Panc1 (cell line): Measurements from ENCODE around the gene EGFLAM. TPM values are rescaled to one million over a fixed set of nuclear protein-coding genes. Genes with fewer than 3 reads are reported as not detected.

Experiments
- ATAC-seq: fragments of 200-7000 bp; cut with Tn5 transposase; 2 replicates; pipeline ENCODE4 v1.9.1; 2020; ENCODE audit warnings: mild to moderate bottlenecking, moderate library complexity
- BruUV-seq: library from RNA; stranded (reverse); fragments of 400-500 nt; replicated peaks from 2 replicates; lab custom pipeline; 2021; lab: Mats Ljungman, UMichigan
- CTCF ChIA-PET: fragments of 300-600 bp; sonication (Branson Sonifier 250); formaldehyde crosslinking; loops from one replicate; lab custom pipeline; 2022; ENCODE audit warnings: antibody characterized with exemption; lab: Charles Lee
- POLR2A ChIA-PET: fragments of 300-600 bp; sonication (Branson Sonifier 250); formaldehyde crosslinking; loops from one replicate; lab custom pipeline; 2022; ENCODE audit warnings: antibody characterized with exemption; lab: Charles Lee
- DNase-seq: peaks from one replicate; pipeline ENCODE4 v3.0.0-alpha.2; 2010; ENCODE audit warnings: low read depth, low spot score
- H3K27ac ChIP-seq: 2 replicates; pipeline ENCODE4 v1.5.1; 2011; ENCODE audit warnings: mild to moderate bottlenecking, low read length, inconsistent platforms
- H3K27me3 ChIP-seq: fragments of 200-500 bp; sonication (Bioruptor generic); 2 replicates; pipeline ENCODE4 v1.6.0; 2014; ENCODE audit warnings: low read length, inconsistent platforms; ENCODE audit not compliant: control insufficient read depth, insufficient read depth
- H3K36me3 ChIP-seq: fragments of 200-500 bp; sonication (Bioruptor generic); 2 replicates; pipeline ENCODE4 v1.5.1; 2014; ENCODE audit warnings: inconsistent platforms, mild to moderate bottlenecking, low read length, moderate library complexity; ENCODE audit not compliant: control insufficient read depth, insufficient read depth
- H3K4me1 ChIP-seq: 2 replicates; pipeline ENCODE4 v1.5.1; 2011; ENCODE audit warnings: inconsistent platforms, mild to moderate bottlenecking, low read length, moderate library complexity; ENCODE audit not compliant: control insufficient read depth, insufficient read depth
- H3K4me3 ChIP-seq, 2 experiments: 2 replicates each; pipeline ENCODE4 v1.5.1; 2011 to 2012; ENCODE audit warnings: low read depth in 2 of 2, low read length in 2 of 2, mild to moderate bottlenecking in 2 of 2, inconsistent platforms in 1 of 2, moderate library complexity in 1 of 2
- H3K9me3 ChIP-seq: fragments of 200-500 bp; sonication (Bioruptor generic); 2 replicates; pipeline ENCODE4 v1.5.1; 2014; ENCODE audit warnings: low read depth, mild to moderate bottlenecking, inconsistent platforms, low read length, moderate library complexity; ENCODE audit not compliant: control insufficient read depth, insufficient read depth
- CTCF ChIP-seq: fragments of 450-650 bp; IDR thresholded peaks from 2 replicates; pipeline ENCODE4 v1.5.1; 2017; ENCODE audit warnings: mild to moderate bottlenecking
- POLR2AphosphoS5 ChIP-seq: IDR thresholded peaks from 2 replicates; pipeline ENCODE4 v1.6.1; 2012; ENCODE audit warnings: mild to moderate bottlenecking, low read depth, low read length, moderate library complexity
- REST ChIP-seq, 2 experiments: IDR thresholded peaks; 2 replicates each; pipeline ENCODE4 v1.6.1; 2011 to 2012; ENCODE audit warnings: low read depth in 2 of 2, control low read depth in 1 of 2, low read length in 1 of 2, mild to moderate bottlenecking in 1 of 2, moderate library complexity in 1 of 2; ENCODE audit not compliant: insufficient read depth in 1 of 2
- SIN3A ChIP-seq: IDR thresholded peaks from 2 replicates; pipeline ENCODE4 v1.6.1; 2012; ENCODE audit warnings: low read depth, mild to moderate bottlenecking, low read length, moderate library complexity, borderline replicate concordance; ENCODE audit not compliant: insufficient read depth
- TCF7L2 ChIP-seq: IDR thresholded peaks from 2 replicates; pipeline ENCODE4 v1.6.1; 2011; ENCODE audit warnings: mild to moderate bottlenecking, low read depth, low read length, inconsistent platforms
- in situ Hi-C: cut with HindIII; loops from 2 replicates; pipeline ENCODE4 v1.10.0; 2016; ENCODE audit warnings: low sequenced_read_pairs, low pct_unique_long_range_greater_than_20kb
- intact Hi-C: fragments of 100-400 bp; cut with micrococcal nuclease; formaldehyde crosslinking; loops from one replicate; pipeline ENCODE4 v1.10.0; 2022; ENCODE audit not compliant: unreplicated experiment
- total RNA-seq: library from RNA; stranded (reverse); gene quantifications from one replicate; pipeline ENCODE4 v1.2.1, GENCODE V29; 2021; ENCODE audit not compliant: unreplicated experiment

EGFLAM gene
- total RNA-seq, 1 experiment from 2014 or later = 14.8 TPM

- intact Hi-C loops = no loop called here
- H3K9me3 ChIP-seq = no peaks in the 10 kb centered on the region
- H3K4me3 ChIP-seq = no peak overlapping the region
- ChIA-PET POLR2A (interaction anchor here (0.7 kb wide), 1 partner anchor 41 kb away, joined by 3 read pairs; no protein-coding TSS in a partner anchor), CTCF (no interaction called here)
- H3K4me1 ChIP-seq = no peaks in the 10 kb centered on the region
- in situ Hi-C loops = no loop called here
- ATAC-seq = no peak
- BruUV-seq = no TSS peak
- H3K36me3 ChIP-seq = no peaks in the 10 kb centered on the region
- no peaks in the 10 kb centered on the region for H3K27me3 ChIP-seq
- no peak for DNase-seq
- no peak overlapping the region for H3K27ac ChIP-seq
- TF ChIP-seq CTCF (no peak), SIN3A (no peak), POLR2AphosphoS5 (no peak), TCF7L2 (no peak), REST (IDR thresholded peaks at IDR 0.05; ENCODE audit: insufficient read depth in 1 of 2, low read depth in 2 of 2, low read length in 1 of 2) (no peak)
Observed at GRCh38 chr5:38323645-38324295, 65.4 kb downstream of the EGFLAM start.

GRCh38 chr5:38329132-38329715 lies 70.9 kb downstream of the EGFLAM start:
- H3K36me3 ChIP-seq = no peaks in the 10 kb centered on the region
- H3K4me3 ChIP-seq = no peak overlapping the region
- POLR2A ChIA-PET = no interaction called here
- BruUV-seq = no TSS peak
- in situ Hi-C loops = no loop called here
- no peaks in the 10 kb centered on the region for H3K4me1 ChIP-seq
- no peak; the same call in 1 of the 2 replicates for ATAC-seq
- no peaks in the 10 kb centered on the region for H3K9me3 ChIP-seq
- intact Hi-C loops = no loop called here
- peak; percentile 51 for DNase-seq
- no peaks in the 10 kb centered on the region for H3K27me3 ChIP-seq
- no peak overlapping the region for H3K27ac ChIP-seq
- TF ChIP-seq CTCF = no peak
- no peak for TF ChIP-seq POLR2AphosphoS5
- no peak for TF ChIP-seq REST (IDR thresholded peaks at IDR 0.05; ENCODE audit: insufficient read depth in 1 of 2, low read depth in 2 of 2, low read length in 1 of 2)
- no peak for TF ChIP-seq TCF7L2
- TF ChIP-seq SIN3A = no peak
- CTCF ChIA-PET = no interaction called here
